ENCODE measurements around the gene SMIM11.

Gene SMIM11

GRCh38 chr21:34343838-34344381 lies 31.4 kb upstream of the SMIM11 start:
- no peak overlapping the region for H3K4me3 ChIP-seq (ENCODE audit: low read length)
- peaks cover 2% of the 10 kb centered on the region for H3K9me3 ChIP-seq (ENCODE audit: low read length)
- no peaks in the 10 kb centered on the region for H3K4me1 ChIP-seq (ENCODE audit: insufficient read depth, low read length)
- no peaks in the 10 kb centered on the region for H3K36me3 ChIP-seq (ENCODE audit: insufficient read depth, low read length)
- H3K27me3 ChIP-seq (ENCODE audit: insufficient read depth, low read length), result no peaks in the 10 kb centered on the region
- H2AFZ ChIP-seq (ENCODE audit: low read depth, low read length), result no peak overlapping the region

GRCh38 chr21:34344584-34344983 lies 30.7 kb upstream of the SMIM11 start:
- no peak overlapping the region for H2AFZ ChIP-seq (ENCODE audit: low read depth, low read length)
- no peak overlapping the region for H3K4me3 ChIP-seq (ENCODE audit: low read length)
- no peaks in the 10 kb centered on the region for H3K36me3 ChIP-seq (ENCODE audit: insufficient read depth, low read length)
- H3K27me3 ChIP-seq (ENCODE audit: insufficient read depth, low read length), result no peaks in the 10 kb centered on the region
- H3K9me3 ChIP-seq (ENCODE audit: low read length), result peaks cover 2% of the 10 kb centered on the region
- no peaks in the 10 kb centered on the region for H3K4me1 ChIP-seq (ENCODE audit: insufficient read depth, low read length)

GRCh38 chr21:34345091-34345871 lies 30.0 kb upstream of the SMIM11 start:
- Histone ChIP-seq H3K4me3 (ENCODE audit: low read length) (no peak overlapping the region), H2AFZ (ENCODE audit: low read depth, low read length) (no peak overlapping the region), H3K4me1 (ENCODE audit: insufficient read depth, low read length) (no peaks in the 10 kb centered on the region), H3K36me3 (ENCODE audit: insufficient read depth, low read length) (no peaks in the 10 kb centered on the region), H3K9me3 (ENCODE audit: low read length) (peaks cover 2% of the 10 kb centered on the region), H3K27me3 (ENCODE audit: insufficient read depth, low read length) (no peaks in the 10 kb centered on the region)

GRCh38 chr21:34345892-34346291 lies 29.4 kb upstream of the SMIM11 start:
- Histone ChIP-seq H3K36me3 (ENCODE audit: insufficient read depth, low read length) (no peaks in the 10 kb centered on the region), H3K4me3 (ENCODE audit: low read length) (no peak overlapping the region), H3K27me3 (ENCODE audit: insufficient read depth, low read length) (no peaks in the 10 kb centered on the region), H2AFZ (ENCODE audit: low read depth, low read length) (no peak overlapping the region), H3K4me1 (ENCODE audit: insufficient read depth, low read length) (no peaks in the 10 kb centered on the region), H3K9me3 (ENCODE audit: low read length) (peaks cover 2% of the 10 kb centered on the region)

GRCh38 chr21:34348890-34349519 lies 26.3 kb upstream of the SMIM11 start:
- H2AFZ ChIP-seq (ENCODE audit: low read depth, low read length), result no peak overlapping the region
- no peaks in the 10 kb centered on the region for H3K9me3 ChIP-seq (ENCODE audit: low read length)
- no peaks in the 10 kb centered on the region for H3K27me3 ChIP-seq (ENCODE audit: insufficient read depth, low read length)
- no peaks in the 10 kb centered on the region for H3K36me3 ChIP-seq (ENCODE audit: insufficient read depth, low read length)
- H3K4me3 ChIP-seq (ENCODE audit: low read length), result no peak overlapping the region
- H3K4me1 ChIP-seq (ENCODE audit: insufficient read depth, low read length), result no peaks in the 10 kb centered on the region

GRCh38 chr21:34351786-34352241 lies 23.5 kb upstream of the SMIM11 start:
- Histone ChIP-seq H3K4me1 (ENCODE audit: insufficient read depth, low read length) (no peaks in the 10 kb centered on the region), H2AFZ (ENCODE audit: low read depth, low read length) (no peak overlapping the region), H3K9me3 (ENCODE audit: low read length) (no peaks in the 10 kb centered on the region), H3K4me3 (ENCODE audit: low read length) (no peak overlapping the region), H3K27me3 (ENCODE audit: insufficient read depth, low read length) (peaks cover 4% of the 10 kb centered on the region), H3K36me3 (ENCODE audit: insufficient read depth, low read length) (no peaks in the 10 kb centered on the region)

- Histone ChIP-seq H3K4me1 (ENCODE audit: insufficient read depth, low read length) (no peaks in the 10 kb centered on the region), H3K9me3 (ENCODE audit: low read length) (no peaks in the 10 kb centered on the region), H3K4me3 (ENCODE audit: low read length) (no peak overlapping the region), H3K27me3 (ENCODE audit: insufficient read depth, low read length) (peaks cover 4% of the 10 kb centered on the region), H2AFZ (ENCODE audit: low read depth, low read length) (no peak overlapping the region), H3K36me3 (ENCODE audit: insufficient read depth, low read length) (no peaks in the 10 kb centered on the region)
Observed at GRCh38 chr21:34352556-34352955, 22.8 kb upstream of the SMIM11 start.

- Histone ChIP-seq H3K4me1 (ENCODE audit: insufficient read depth, low read length) (no peaks in the 10 kb centered on the region), H3K9me3 (ENCODE audit: low read length) (no peaks in the 10 kb centered on the region), H3K4me3 (ENCODE audit: low read length) (no peak overlapping the region)
Observed at GRCh38 chr21:34353182-34353581, 22.1 kb upstream of the SMIM11 start.

GRCh38 chr21:34354836-34355235 lies 20.5 kb upstream of the SMIM11 start:
- no peaks in the 10 kb centered on the region for H3K36me3 ChIP-seq (ENCODE audit: insufficient read depth, low read length)

More at GRCh38 chr21:34353182-34353581, 22.1 kb upstream of the SMIM11 start:
- Histone ChIP-seq H3K36me3 (ENCODE audit: insufficient read depth, low read length) (no peaks in the 10 kb centered on the region), H3K27me3 (ENCODE audit: insufficient read depth, low read length) (peaks cover 4% of the 10 kb centered on the region), H2AFZ (ENCODE audit: low read depth, low read length) (no peak overlapping the region)

GRCh38 chr21:34355570-34355969 lies 19.7 kb upstream of the SMIM11 start:
- Histone ChIP-seq H3K36me3 (ENCODE audit: insufficient read depth, low read length) (no peaks in the 10 kb centered on the region), H3K9me3 (ENCODE audit: low read length) (no peaks in the 10 kb centered on the region), H3K4me1 (ENCODE audit: insufficient read depth, low read length) (no peaks in the 10 kb centered on the region), H3K27me3 (ENCODE audit: insufficient read depth, low read length) (peaks cover 4% of the 10 kb centered on the region), H2AFZ (ENCODE audit: low read depth, low read length) (no peak overlapping the region), H3K4me3 (ENCODE audit: low read length) (no peak overlapping the region)

More at GRCh38 chr21:34354836-34355235, 20.5 kb upstream of the SMIM11 start:
- no peaks in the 10 kb centered on the region for H3K9me3 ChIP-seq (ENCODE audit: low read length)
- no peak overlapping the region for H2AFZ ChIP-seq (ENCODE audit: low read depth, low read length)
- no peak overlapping the region for H3K4me3 ChIP-seq (ENCODE audit: low read length)
- no peaks in the 10 kb centered on the region for H3K4me1 ChIP-seq (ENCODE audit: insufficient read depth, low read length)
- H3K27me3 ChIP-seq (ENCODE audit: insufficient read depth, low read length), result peaks cover 4% of the 10 kb centered on the region

- Histone ChIP-seq H3K36me3 (ENCODE audit: insufficient read depth, low read length) (no peaks in the 10 kb centered on the region), H2AFZ (ENCODE audit: low read depth, low read length) (no peak overlapping the region), H3K4me3 (ENCODE audit: low read length) (no peak overlapping the region), H3K27me3 (ENCODE audit: insufficient read depth, low read length) (peaks cover 4% of the 10 kb centered on the region), H3K4me1 (ENCODE audit: insufficient read depth, low read length) (no peaks in the 10 kb centered on the region), H3K9me3 (ENCODE audit: low read length) (no peaks in the 10 kb centered on the region)
Observed at GRCh38 chr21:34357889-34358288, 17.4 kb upstream of the SMIM11 start.

- Histone ChIP-seq H3K27me3 (ENCODE audit: insufficient read depth, low read length) (peaks cover 4% of the 10 kb centered on the region), H3K36me3 (ENCODE audit: insufficient read depth, low read length) (no peaks in the 10 kb centered on the region), H2AFZ (ENCODE audit: low read depth, low read length) (no peak overlapping the region), H3K9me3 (ENCODE audit: low read length) (no peaks in the 10 kb centered on the region), H3K4me3 (ENCODE audit: low read length) (no peak overlapping the region), H3K4me1 (ENCODE audit: insufficient read depth, low read length) (no peaks in the 10 kb centered on the region)
Observed at GRCh38 chr21:34358866-34359265, 16.4 kb upstream of the SMIM11 start.

- Histone ChIP-seq H3K9me3 (ENCODE audit: low read length) (no peaks in the 10 kb centered on the region), H2AFZ (ENCODE audit: low read depth, low read length) (no peak overlapping the region), H3K27me3 (ENCODE audit: insufficient read depth, low read length) (no peaks in the 10 kb centered on the region), H3K4me1 (ENCODE audit: insufficient read depth, low read length) (no peaks in the 10 kb centered on the region), H3K4me3 (ENCODE audit: low read length) (no peak overlapping the region), H3K36me3 (ENCODE audit: insufficient read depth, low read length) (no peaks in the 10 kb centered on the region)
Observed at GRCh38 chr21:34360488-34361241, 14.6 kb upstream of the SMIM11 start.
